GM04503 (cell line): Measurements from ENCODE around the gene LCTL.
"Not testable (repeated sequence)": the region's sequence is repeated elsewhere in the genome, so short reads cannot be mapped to it uniquely, and the experiment has no call there.

Source experiments
- DNase-seq: peaks from one replicate; pipeline ENCODE4 v3.0.0-alpha.2; 2012; ENCODE audit warnings: low read depth

LCTL gene

DNA sequence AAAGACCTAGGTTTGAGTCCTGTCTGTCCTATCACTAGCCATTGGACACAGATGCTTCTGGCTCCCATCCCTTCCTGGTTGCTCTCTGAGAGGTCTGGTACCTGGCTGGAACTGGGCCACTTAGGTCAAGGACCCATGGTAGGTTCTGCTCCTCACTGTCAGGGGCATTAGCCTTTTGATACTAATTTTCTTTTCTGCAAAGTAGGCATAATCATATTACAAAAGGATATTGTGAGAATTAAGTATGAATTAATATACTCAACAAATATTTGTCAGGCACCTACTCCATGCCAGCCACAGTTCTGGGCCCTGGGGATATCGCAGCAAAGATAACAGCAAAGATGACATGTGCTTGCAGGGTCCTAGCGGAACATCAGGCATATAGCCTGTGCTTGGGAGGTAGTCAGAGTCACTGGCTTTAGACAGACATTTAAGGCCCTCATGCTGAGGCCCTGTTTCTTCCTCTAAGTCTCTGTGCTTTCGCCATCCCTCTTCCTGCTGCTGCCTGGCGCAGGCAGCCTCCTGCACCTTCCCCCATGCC, 25.6 kb upstream of the LCTL start:
- DNase-seq, result no peak

- no peak for DNase-seq
Observed at GRCh38 chr15:66590435-66590834, 24.6 kb upstream of the LCTL start.

DNA sequence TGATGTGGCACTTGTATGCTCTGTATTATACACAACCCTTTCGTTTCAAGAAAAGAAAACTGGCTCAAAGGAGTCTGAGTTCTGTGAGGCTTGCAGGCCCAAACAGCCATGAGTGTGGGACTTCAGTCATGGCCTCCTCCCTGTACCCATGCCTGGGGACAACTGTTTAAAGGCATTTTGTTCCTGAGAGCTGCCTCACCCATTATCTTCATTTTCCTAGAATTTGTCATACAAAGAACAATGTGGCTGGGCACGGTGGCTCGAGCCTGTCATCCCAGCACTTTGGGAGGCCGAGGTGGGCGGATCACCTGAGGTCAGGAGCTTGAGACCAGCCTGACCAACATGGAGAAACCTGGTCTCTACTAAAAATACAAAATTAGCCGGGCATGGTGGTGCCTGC, 23.6 kb upstream of the LCTL start:
- not testable (repeated sequence) for DNase-seq

- no peak for DNase-seq
Observed at GRCh38 chr15:66588971-66589370, 23.2 kb upstream of the LCTL start.

DNA sequence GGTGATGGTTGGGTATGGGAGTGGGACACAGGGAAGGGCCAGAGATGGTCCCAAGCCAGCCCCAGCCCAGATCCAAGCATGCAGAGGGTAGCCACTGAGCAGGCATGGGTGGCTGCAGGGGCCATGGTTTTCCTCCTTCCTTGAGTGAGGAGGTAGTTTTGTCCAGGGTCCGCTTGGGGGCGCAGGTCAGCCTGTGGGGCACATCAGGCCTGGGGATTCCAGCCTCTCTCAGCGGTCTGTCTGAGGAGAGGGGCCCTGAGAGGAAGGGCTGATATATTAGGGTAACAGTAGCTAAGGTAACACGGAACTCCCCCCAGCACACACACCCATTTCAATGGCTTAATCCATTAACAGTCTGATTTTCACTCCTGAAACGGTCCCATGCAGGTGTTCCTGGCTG, 22.7 kb upstream of the LCTL start:
- no peak for DNase-seq

- no peak for DNase-seq
Observed at GRCh38 chr15:66587749-66588148, 22.0 kb upstream of the LCTL start.

GRCh38 chr15:66587020-66587419, 21.2 kb upstream of the LCTL start:
- no peak for DNase-seq

- DNase-seq, result no peak
Observed at GRCh38 chr15:66586155-66586976, 20.6 kb upstream of the LCTL start.

DNA sequence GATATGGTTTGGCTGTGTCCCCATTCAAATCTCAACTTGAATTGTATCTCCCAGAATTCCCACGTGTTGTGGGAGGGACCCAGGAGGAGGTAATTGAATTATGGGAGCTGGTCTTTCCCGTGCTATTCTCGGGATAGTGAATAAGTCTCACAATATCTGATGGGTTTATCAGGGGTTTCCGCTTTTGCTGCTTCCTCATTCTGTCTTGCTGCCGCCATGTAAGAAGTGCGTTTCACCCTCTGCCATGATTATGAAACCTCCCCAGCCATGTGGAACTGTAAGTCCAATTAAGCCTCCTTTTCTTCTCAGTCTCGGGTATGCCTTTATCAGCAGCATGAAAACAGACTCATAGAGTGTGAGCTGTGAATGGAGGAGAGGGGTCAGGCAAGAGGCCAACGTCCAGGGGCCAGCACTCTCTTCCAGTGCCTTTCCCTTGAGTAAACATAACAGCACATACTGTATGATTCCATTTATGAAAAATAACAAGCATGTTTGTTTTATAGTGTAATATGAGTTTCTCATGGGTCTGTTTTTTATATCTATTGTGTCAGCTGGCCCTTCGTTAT, 16.3 kb upstream of the LCTL start:
- no peak for DNase-seq

DNA sequence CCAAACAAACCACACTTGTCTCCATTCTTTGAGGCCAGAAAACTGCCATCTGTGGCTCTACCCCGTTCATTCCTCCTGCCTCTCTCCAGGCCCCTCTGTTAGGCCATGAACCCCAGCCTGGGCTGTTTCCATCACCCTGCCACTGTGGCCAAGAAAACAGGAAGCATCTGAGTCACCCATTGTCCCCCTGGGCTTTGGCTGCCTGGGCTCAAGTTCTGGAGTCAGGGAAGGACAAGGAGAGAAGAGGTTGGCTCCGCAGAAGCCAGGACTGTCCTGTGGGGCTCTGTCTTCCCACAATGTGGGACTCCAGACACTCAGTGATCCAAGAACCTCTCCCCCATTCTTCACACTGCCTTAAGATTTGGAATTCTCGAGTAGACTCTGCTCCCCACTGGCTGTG, 14.8 kb upstream of the LCTL start:
- no peak for DNase-seq

GRCh38 chr15:66578286-66578875, 12.6 kb upstream of the LCTL start:
- DNase-seq, result no peak

- DNase-seq, result no peak
Observed at GRCh38 chr15:66574596-66574950, 8.8 kb upstream of the LCTL start.

- DNase-seq, result peak; percentile 84
Observed at GRCh38 chr15:66573719-66574595, 8.2 kb upstream of the LCTL start.

DNA sequence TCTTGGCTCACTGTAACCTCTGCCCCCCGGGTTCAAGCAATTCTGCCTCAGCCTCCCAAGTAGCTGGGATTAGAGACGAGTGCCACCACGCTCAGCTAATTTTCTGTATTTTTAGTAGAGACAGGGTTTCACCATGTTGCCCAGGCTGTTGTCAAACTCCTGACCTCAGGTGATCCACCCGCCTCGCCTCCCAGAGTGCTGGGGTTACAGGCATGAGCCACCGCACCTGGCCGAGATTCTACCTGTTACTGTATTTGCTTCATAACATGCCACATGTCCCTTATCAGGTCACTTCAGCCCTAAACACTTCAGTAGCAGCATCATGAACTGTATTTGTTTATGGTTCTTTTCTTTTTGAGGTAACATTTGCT, 7.5 kb upstream of the LCTL start:
- DNase-seq, result no peak

GRCh38 chr15:66572146-66572545, 6.3 kb upstream of the LCTL start:
- no peak for DNase-seq

- no peak for DNase-seq
Observed at GRCh38 chr15:66570842-66571478, 5.2 kb upstream of the LCTL start.

DNA sequence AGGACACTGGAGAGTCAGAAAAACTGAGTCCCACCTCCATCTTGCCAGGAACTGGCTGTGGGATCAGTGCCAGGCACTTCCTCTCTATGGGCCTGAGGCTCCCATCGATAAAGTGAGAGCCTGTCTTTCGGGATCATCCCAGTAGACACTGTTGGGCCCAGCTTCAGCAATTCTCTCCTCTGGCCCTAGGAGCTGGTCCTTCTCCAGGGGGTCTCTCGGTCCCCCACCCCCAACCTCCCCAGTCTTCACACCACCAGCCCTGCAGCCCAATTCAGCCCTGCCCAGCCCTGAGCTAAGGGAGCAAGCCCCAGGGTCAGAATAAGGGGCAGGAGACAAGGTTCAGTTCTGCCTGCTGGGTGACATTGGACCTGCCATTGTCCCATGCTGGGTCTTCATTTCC, 4.5 kb upstream of the LCTL start:
- DNase-seq, result no peak

GRCh38 chr15:66569461-66570137, 3.8 kb upstream of the LCTL start:
- no peak for DNase-seq

GRCh38 chr15:66567897-66568296, 2.1 kb upstream of the LCTL start:
- no peak for DNase-seq

GRCh38 chr15:66566963-66567531, 1.2 kb upstream of the LCTL start:
- DNase-seq, result peak; percentile 4

DNA sequence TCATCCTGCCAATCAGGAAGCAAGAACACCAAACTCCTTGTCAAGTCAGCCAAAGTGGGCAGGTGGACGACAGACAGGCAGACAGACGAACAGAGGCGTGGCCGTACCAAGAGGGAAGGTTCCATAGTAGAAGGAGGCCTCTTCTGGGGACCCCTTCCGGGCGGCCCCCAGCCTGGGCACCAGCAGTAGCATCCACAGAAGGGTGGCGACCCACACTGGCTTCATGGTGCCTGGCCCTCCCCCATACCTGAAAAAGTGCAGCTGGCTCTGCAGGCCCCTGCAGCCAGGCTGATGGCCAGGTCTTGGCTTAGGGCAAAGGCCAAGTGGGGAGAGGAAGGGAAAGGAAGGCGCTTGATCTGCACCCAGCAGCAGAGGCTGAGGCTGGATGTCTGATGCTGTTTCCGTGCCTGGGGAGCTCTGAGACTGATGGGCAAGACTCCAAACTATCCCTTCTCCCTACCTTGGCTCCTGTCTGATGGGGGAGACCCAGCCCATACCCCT, 607 bp downstream of the LCTL start:
- no peak for DNase-seq
